Measurements from ENCODE around the gene GNG2.

Gene GNG2

GRCh38 chr14:51870606-51871005 is 10.2 kb downstream of the GNG2 start:
- no peak for DNase-seq (ENCODE audit: low read depth in 2 of 2)
- TF ChIP-seq CTCF (IDR thresholded peaks at IDR 0.05; ENCODE audit: low read depth, low read length), result no peak
- H3K4me3 ChIP-seq (replicated peaks in 1 of 2; ENCODE audit: low read depth in 2 of 2, low read length in 2 of 2), result no peak overlapping the region

GRCh38 chr14:51871846-51872245 is 11.4 kb downstream of the GNG2 start:
- TF ChIP-seq CTCF (IDR thresholded peaks at IDR 0.05; ENCODE audit: low read depth, low read length), result no peak

GRCh38 chr14:51872396-51872795 is 12.0 kb downstream of the GNG2 start:
- no peak overlapping the region for H3K4me3 ChIP-seq (replicated peaks in 1 of 2; ENCODE audit: low read depth in 2 of 2, low read length in 2 of 2)
- TF ChIP-seq CTCF (IDR thresholded peaks at IDR 0.05; ENCODE audit: low read depth, low read length), result no peak
- DNase-seq (ENCODE audit: low read depth in 2 of 2), result peak in 1 of 2 donors; percentile 21

More at GRCh38 chr14:51871846-51872245, 11.4 kb downstream of the GNG2 start:
- DNase-seq (ENCODE audit: low read depth in 2 of 2), result no peak
- no peak overlapping the region for H3K4me3 ChIP-seq (replicated peaks in 1 of 2; ENCODE audit: low read depth in 2 of 2, low read length in 2 of 2)

GRCh38 chr14:51873221-51873893 is 12.9 kb downstream of the GNG2 start:
- no peak for TF ChIP-seq CTCF (IDR thresholded peaks at IDR 0.05; ENCODE audit: low read depth, low read length)
- DNase-seq (ENCODE audit: low read depth in 2 of 2), result peak; percentile 92 to 98
- H3K4me3 ChIP-seq (replicated peaks in 1 of 2; ENCODE audit: low read depth in 2 of 2, low read length in 2 of 2), result no peak overlapping the region

DNA sequence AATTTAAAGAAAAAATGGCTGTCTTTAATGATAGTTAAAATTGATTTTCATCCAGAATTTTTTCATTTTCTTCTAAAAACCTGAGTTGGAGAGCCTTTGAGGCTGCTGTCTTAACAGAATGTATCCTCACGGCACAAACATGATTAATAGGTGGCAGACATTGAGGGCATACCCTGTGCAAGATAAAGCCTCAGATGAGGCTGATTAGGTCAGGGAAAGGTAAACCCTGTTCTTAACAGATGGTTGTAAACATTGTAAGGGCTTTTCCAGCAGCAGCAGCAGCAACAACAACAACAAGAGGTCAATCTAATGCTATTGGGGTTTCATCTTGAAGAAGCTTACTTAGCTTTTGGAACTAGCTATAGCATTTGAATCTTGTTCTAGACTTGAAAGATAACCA is 17.4 kb downstream of the GNG2 start:
- no peak overlapping the region for H3K4me3 ChIP-seq (replicated peaks in 1 of 2; ENCODE audit: low read depth in 2 of 2, low read length in 2 of 2)
- DNase-seq (ENCODE audit: low read depth in 2 of 2), result no peak
- no peak for TF ChIP-seq CTCF (IDR thresholded peaks at IDR 0.05; ENCODE audit: low read depth, low read length)

- no peak for DNase-seq (ENCODE audit: low read depth in 2 of 2)
- no peak for TF ChIP-seq CTCF (IDR thresholded peaks at IDR 0.05; ENCODE audit: low read depth, low read length)
- no peak overlapping the region for H3K4me3 ChIP-seq (replicated peaks in 1 of 2; ENCODE audit: low read depth in 2 of 2, low read length in 2 of 2)
Measured at GRCh38 chr14:51879170-51879569, 18.8 kb downstream of the GNG2 start.

Measured in cardiac fibroblast (primary cell).